Right ventricle myocardium superior (tissue), 1 donor: ENCODE measurements around the gene CAPRIN1. TPM values are rescaled to one million over a fixed set of nuclear protein-coding genes. Genes with fewer than 3 reads are reported as not detected.

Experiments used
- ATAC-seq: fragments of 200-7000 bp; cut with Tn5 transposase; one replicate; pipeline ENCODE4 v1.9.1; 2020; ENCODE audit warnings: mild to moderate bottlenecking; ENCODE audit not compliant: poor library complexity
- DNase-seq: peaks from one replicate; pipeline ENCODE4 v3.0.0-alpha.2; 2020
- intact Hi-C: fragments of 100-400 bp; cut with DNase I; formaldehyde crosslinking; loops from one replicate; pipeline ENCODE4 v1.11.2; 2022
- long read RNA-seq: library from polyadenylated mRNA; unstranded; transcript quantifications from one replicate; pipeline ENCODE4 v2.0.0, GENCODE V29; 2021
- total RNA-seq: library from RNA; stranded (reverse); fragmentation: NEBNext Ultra II Directional; extraction: Animal tissue kit (Norgen Biotek cat#: 25700); gene quantifications from one replicate; pipeline ENCODE4 v1.2.1, GENCODE V29; 2021
- donor health status: DM: no; HTN: yes; CAD: no; lungs with severe emphysema.

CAPRIN1 gene
- 105 TPM for total RNA-seq
- long read RNA-seq, full-length matches to known transcripts: 174 of 216 reads
- long read RNA-seq, partial matches to known transcripts: 25 of 216 reads
- long read RNA-seq, other reads (novel, unspliced or antisense): 17 of 216 reads

DNA sequence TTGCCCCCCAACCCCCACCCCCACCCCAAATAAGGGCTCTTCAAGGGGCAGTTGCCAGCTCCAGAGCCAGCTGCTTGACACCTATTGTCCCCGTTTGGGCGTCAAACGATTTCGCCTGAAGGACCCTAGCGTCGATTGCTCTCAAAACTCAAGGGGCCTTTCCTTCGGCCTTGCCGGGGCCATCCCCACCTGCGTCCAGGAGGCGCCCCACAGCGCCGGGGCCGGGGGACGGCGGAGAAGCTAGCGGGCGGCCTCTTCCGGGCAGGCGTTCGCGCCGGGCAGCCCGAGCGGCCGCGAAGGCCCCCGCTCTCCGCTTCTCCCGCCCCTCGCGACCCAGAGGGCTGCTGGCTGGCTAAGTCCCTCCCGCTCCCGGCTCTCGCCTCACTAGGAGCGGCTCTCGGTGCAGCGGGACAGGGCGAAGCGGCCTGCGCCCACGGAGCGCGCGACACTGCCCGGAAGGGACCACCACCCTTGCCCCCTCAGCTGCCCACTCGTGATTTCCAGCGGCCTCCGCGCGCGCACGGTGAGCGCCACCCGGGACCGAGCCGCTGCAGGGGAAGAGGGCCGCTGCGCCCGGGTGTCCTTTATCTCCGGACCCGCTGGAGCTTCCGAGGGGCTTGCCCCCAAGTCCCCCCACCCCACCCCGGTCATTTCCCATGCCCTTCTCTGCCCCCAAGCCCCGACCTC, at the start of gene CAPRIN1:
Gene CAPRIN1, plus strand, starts transcription at position 383 of the 687 bp plus-strand sequence. CDS start 690 bp downstream, outside the sequence.
- intact Hi-C loops: loop anchor here (5.0 kb wide), 1 partner anchor 56 kb away; the partner anchor contains the start of gene NAT10
- DNase-seq (peak; percentile 93), ATAC-seq (peak; percentile 95)

DNA sequence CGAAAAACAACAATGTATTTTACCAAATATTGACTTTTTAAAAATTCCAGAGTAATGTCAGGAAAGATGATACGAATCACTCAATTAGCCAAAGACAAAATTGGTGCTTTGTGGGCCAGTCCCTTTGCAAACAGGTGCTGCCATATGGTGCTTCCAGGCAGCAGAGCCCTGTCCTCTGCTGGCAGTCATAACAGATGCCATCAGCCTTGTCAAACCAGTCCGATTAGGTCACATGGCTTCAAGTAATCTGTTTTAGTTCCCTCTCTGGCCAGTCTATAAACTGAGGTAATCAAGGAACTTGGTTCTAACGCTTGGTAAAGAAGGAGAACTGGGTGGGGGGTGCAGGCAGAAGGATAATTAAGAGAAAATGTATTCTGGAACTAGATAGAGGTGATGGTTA, 49.1 kb upstream of the CAPRIN1 start:
- no peak for ATAC-seq
- no peak for DNase-seq
- intact Hi-C loops: loop anchor here (10.0 kb wide), 1 partner anchor 142 kb away; no protein-coding TSS in a partner anchor

DNA sequence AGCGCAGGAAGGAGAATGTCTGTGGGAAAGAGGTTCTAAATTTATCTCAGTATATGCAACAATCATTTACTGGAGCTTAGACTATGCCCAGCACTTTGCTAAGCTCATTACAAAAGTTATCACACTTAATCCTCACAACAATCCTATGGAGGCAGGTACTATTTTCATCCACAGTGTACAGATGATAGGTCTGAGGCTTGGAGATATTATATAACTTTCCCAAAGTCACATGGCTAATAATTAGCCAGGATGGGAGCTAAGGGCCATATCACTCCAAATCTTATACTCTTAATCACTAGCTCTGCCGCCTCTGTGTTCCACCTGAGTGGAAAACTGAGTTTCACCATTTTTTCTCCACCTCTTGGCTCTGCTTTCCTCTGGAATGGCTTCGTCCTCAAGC, 47.3 kb upstream of the CAPRIN1 start:
- ATAC-seq (no peak), DNase-seq (no peak)
- intact Hi-C loops: loop anchor here (10.0 kb wide), 1 partner anchor 141 kb away; no protein-coding TSS in a partner anchor

GRCh38 chr11:34006876-34007275, 44.7 kb upstream of the CAPRIN1 start:
- intact Hi-C loops: loop anchor here (10.0 kb wide), 1 partner anchor 138 kb away; no protein-coding TSS in a partner anchor
- ATAC-seq (no peak), DNase-seq (no peak)

- DNase-seq (no peak), ATAC-seq (no peak)
- intact Hi-C loops: no loop called here
Measured at GRCh38 chr11:34012734-34013133, 38.8 kb upstream of the CAPRIN1 start.

- peak; percentile 83 for ATAC-seq
- DNase-seq: no peak
- intact Hi-C loops: no loop called here
Measured at GRCh38 chr11:34013898-34014571, 37.5 kb upstream of the CAPRIN1 start.

DNA sequence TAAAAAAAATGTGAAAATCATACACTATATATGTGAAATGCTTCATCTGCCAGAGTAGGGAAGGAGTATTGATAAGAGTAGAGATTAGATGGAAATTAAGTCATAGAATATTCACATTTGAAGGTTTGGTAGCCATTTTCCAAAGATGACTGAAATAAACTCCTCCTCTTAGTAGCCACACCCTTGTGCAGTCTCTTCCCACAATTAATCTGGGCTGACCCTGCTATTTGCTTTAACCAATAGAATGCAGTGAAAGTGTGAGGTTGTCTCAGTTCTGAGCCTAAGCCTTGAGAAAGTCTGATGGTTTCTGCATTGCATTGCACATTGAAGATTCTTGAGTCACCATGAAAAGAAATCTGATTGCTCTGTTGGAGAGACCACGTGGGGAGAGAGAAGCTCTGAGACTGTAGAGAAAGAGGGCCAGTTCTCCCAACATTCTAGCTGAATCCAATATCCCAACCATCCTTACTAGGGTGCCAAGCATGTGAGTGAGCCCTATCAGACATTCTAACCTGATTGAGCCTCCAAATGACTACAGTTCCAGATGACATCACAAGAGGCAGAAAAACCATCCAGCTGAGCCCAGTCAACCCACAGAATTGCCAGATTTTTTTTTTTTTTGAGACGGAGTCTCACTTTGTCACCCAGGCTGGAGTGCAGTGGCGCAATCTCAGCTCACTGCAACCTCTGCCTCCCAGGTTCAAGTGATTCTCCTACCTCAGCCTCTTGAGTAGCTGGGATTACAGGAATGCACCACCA, 29.4 kb upstream of the CAPRIN1 start:
- no peak for DNase-seq
- intact Hi-C loops: no loop called here
- no peak for ATAC-seq

DNA sequence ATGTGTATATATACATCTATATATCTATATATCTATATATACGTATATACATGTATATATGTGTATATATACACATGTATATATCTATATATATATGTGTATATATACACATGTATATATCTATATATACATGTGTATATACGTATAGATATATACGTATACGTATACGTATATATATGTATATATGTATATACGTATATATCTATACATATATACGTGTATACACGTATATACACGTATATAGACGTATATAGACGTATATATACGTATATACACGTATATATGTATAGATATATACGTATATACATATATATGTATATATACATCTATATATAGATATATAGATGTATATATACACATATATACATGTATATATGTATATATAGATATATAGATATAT, 25.1 kb upstream of the CAPRIN1 start:
- intact Hi-C loops: no loop called here
- DNase-seq: no peak
- no peak for ATAC-seq

DNA sequence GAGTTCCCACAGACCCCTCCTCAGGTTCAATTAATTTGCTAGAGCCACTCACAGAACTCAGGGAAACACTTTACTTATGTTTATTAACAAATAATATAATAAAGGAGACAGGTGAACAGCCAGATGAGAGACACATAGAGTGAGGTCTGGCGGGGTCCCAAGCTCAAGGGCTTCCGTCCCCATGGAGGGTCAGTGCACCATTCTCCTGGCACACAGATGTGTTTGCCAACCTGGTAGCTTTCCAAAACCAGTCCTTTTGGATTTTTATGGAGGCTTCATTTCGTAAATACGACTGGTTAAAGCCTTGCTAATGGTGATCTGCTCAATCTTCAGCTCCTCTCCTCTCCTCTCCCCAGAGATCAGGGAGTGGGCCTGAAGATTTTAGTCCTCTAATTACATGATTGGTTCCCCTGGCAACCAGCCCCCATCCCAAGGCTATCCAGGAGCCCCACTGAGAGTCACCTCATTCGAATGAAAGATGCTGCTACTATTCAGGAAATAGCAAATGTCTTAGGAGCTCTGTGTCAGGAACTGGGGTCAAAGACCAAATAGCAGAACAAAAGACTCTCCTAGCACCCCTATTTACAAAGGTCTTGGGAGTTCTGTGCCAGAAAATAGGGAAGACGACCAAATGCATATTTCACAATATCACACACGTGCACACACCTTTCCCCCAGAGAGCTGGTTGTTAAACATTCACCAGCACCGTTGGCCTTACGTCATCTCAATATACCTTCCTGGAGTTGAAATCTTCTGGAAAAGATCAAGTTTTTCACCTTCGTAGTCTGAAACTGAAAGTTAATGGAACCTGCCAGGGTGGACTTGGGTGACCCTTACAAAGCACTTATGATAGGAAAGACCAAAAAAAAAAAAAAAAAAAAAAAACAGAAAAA, 23.8 kb upstream of the CAPRIN1 start:
- intact Hi-C loops: no loop called here
- ATAC-seq (peak; percentile 25), DNase-seq (no peak)

DNA sequence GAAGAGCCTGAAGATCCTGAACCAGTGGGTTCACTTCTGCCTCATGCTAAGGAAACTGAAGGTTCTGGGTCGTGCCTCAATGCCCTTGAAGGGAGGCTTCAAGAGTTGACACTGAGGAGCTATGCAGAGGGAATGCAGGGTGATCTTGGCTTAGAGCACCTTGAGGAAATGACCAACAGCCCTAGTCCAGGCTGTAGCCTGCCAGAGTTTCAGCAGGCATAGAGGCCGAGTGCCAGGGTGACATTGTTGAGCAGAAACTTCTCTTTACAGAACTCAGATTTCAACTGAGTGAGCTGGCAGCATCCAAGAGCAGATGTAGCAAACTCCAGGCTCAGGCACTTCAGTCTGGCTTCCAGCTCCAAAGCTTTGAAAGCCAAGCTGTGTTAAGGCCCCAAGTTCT, 23.1 kb upstream of the CAPRIN1 start:
- ATAC-seq (peak; percentile 93), DNase-seq (peak; percentile 60)
- intact Hi-C loops: no loop called here

GRCh38 chr11:34029176-34029575, 22.4 kb upstream of the CAPRIN1 start:
- intact Hi-C loops: no loop called here
- ATAC-seq (no peak), DNase-seq (no peak)

GRCh38 chr11:34030382-34030781, 21.1 kb upstream of the CAPRIN1 start:
- no peak for ATAC-seq
- no peak for DNase-seq
- intact Hi-C loops: no loop called here

DNA sequence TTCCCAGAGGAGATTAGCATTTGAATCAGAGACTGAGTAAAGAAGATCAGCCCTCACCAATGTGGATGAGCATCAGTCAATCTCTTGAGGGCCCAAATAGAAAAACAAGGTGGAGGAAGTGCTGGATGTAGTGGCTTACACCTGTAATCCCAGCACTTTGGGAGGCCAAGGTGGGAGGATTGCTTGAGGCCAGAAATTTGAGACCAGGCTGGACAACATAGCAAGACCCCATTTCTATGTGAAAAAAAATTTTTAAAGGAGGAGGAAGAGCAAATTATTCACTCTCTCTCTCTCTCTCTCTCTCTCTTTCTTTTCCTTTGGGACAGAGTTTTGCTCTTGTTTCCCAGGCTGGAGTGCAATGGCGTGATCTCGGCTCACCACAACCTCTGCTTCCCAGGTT, 18.1 kb upstream of the CAPRIN1 start:
- ATAC-seq: no peak
- intact Hi-C loops: no loop called here
- no peak for DNase-seq

GRCh38 chr11:34034053-34034452, 17.5 kb upstream of the CAPRIN1 start:
- DNase-seq (no peak), ATAC-seq (no peak)
- intact Hi-C loops: no loop called here

GRCh38 chr11:34036456-34036855, 15.1 kb upstream of the CAPRIN1 start:
- no peak for DNase-seq
- no peak for ATAC-seq
- intact Hi-C loops: no loop called here

DNA sequence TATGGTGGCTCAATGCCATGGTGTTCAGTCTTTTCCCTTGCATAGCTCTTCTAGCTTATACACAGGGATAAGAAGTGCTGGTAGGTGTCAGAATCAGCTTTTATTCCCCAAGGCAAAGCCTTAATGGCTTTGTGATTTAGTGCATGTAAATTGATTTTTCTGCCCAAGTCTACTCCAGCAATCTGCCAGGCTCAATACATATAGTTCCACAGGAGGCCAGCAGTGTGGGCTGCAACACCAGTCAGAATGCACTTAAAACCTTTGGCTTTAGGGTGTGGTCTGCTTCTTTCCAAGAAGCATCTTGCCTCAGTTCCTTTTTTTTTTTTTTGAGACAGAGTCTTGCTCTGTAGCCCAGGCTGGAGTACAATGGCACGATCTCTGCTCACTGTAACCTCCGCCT, 14.5 kb upstream of the CAPRIN1 start:
- ATAC-seq: no peak
- intact Hi-C loops: no loop called here
- no peak for DNase-seq

DNA sequence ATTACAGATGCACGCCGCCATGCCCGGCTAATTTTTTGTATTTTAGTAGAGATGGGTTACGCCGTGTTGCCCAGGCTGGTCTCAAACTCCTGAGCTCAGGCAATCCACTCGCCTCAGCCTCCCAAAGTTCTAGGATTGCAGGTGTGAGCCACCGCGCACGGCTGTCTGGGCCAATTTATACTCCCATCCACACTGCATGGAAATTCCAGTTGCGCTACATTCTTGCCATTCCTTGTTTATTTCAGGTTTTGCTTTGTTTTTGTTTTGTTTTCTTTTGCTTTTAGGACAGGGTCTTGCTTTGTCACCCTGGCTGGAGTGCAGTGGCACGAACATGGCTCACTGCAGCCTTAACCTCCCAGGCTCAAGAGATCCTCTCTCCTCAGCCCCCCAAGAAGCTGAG, 11.0 kb upstream of the CAPRIN1 start:
- ATAC-seq: no peak
- no peak for DNase-seq
- intact Hi-C loops: no loop called here
